GM19395 (cell line): Measurements from ENCODE around the gene CPED1.
A peak's percentile ranks its signal among the peaks of the same experiment; 100 is the strongest.
"Not testable (repeated sequence)": the region's sequence is repeated elsewhere in the genome, so short reads cannot be mapped to it uniquely, and the experiment has no call there.

Experiments
- ATAC-seq: cut with Tn5 transposase; IDR thresholded peaks from one replicate; pipeline ENCODE4 v1.9.1; 2021; ENCODE audit warnings: mild to moderate bottlenecking, moderate library complexity; ENCODE audit not compliant: unreplicated experiment

Gene CPED1

DNA sequence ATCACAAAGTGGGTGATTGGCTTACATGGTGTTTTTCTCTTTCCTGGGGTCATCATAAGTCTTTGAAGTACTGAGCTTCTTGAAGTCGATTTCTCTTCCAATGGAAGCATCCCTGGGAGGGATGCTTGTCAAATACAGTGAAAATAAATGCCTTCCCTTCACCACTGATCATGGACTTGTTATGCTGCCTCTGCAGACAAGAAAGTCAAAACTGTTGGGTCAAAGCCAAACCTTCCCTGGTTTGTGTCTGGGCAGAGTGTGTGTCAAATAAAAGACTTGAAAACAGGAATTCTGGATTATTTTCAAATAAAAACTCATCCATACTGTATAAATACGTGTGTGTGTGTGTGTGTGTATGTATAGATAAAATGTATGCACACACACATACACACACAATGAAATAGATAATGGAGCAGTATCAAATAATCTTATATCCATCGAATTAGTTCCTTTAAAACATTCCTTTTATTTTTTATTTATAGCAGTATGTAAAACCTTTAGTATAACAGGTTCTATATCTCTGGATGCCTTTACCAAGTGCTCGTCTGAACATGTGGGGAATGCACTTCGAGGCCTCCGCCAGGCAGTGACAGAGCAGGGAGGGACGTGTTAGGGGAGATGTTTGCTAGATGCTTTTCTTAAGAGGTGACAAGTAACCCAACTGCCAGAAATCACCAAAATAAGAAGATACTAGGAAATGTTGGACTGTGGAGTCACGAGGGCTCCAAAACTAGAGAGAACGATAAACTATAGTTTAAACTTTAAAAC is 313.1 kb downstream of the CPED1 start:
- no peak for ATAC-seq

GRCh38 chr7:121302214-121302745 is 313.8 kb downstream of the CPED1 start:
- ATAC-seq, result peak; percentile 96

- no peak for ATAC-seq
Measured at GRCh38 chr7:121303422-121304101, 315.1 kb downstream of the CPED1 start.

GRCh38 chr7:121304102-121304658 is 315.7 kb downstream of the CPED1 start:
- ATAC-seq, result no peak

DNA sequence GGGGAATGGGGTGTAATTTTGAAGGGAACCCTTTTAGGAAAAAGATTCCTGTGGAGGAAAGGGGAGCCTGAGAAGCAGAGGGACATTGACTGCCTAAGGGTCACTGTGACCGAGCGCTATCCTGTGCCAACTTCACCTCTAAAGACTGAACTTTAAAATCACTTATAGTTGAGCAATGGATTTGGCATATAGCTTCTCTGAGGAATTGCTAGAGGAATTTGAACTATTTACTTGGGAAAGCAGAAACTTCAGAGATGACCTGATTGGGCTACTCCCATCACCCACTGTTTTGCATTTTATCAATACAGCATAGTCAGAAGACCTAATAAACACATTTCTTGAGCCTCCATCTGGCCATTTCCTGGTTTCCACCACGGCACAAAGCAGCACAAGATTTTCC is 316.6 kb downstream of the CPED1 start:
- ATAC-seq, result no peak

- ATAC-seq, result peak; percentile 33
Measured at GRCh38 chr7:121306565-121306964, 318.1 kb downstream of the CPED1 start.

DNA sequence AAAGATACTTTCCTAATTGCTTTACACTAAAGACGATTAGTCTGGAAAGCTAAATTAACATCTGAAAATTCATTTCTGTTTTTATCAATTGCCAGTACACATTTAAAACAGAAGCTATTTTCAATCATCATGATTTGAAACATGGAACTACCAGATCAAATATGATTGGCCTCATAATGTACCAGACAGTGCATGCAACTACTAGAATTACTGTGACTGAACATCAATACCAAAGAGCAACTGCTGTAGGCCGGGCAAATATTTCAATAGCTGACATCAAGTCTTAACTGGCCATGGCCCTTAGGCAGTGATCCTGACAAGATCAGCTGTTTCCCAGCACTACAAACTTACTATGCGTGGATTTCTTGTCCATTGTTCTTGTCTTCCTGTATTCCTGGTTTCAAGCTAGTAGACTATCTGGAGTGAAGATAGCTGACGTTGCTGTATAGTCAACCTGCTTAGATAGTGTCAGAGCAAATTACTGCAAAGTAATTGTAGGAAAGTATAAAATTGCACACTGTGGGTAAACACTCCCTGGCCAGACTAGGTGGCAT is 318.6 kb downstream of the CPED1 start:
- ATAC-seq, result no peak

DNA sequence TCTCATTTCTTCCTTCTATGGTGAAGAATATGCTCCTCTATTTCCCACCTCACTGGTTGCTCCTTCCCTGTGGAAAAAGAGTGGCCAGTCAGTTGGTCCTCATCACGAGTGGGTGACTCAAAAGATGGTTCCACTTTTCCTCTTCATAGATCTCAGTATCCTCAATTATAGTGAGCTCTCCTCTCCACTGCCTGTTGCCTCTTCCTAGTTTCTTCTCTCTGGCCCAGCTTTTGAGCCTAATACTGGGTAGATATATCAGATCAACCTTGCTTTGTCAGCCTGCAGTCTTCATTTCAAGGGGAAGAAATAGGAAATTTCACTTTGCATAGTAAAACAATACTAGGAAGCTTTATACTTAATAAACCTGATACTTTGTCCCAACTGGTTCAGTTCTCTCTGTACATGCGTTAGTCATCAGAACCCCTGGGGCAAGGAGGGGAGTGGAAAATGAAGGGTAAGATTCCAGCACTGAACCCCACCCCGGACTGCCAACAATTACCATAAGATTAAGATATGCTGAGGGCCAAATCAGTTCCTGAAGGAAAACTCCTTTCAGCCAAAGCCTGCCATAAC is 324.8 kb downstream of the CPED1 start:
- peak; percentile 4 for ATAC-seq

- peak; percentile 96 for ATAC-seq
Measured at GRCh38 chr7:121313793-121314676, 325.5 kb downstream of the CPED1 start.

- ATAC-seq, result not testable (repeated sequence)
Measured at GRCh38 chr7:121315170-121315569, 326.7 kb downstream of the CPED1 start.

- ATAC-seq, result no peak
Measured at GRCh38 chr7:121322460-121322859, 333.9 kb downstream of the CPED1 start.

- no peak for ATAC-seq
Measured at GRCh38 chr7:121323515-121324302, 335.2 kb downstream of the CPED1 start.

DNA sequence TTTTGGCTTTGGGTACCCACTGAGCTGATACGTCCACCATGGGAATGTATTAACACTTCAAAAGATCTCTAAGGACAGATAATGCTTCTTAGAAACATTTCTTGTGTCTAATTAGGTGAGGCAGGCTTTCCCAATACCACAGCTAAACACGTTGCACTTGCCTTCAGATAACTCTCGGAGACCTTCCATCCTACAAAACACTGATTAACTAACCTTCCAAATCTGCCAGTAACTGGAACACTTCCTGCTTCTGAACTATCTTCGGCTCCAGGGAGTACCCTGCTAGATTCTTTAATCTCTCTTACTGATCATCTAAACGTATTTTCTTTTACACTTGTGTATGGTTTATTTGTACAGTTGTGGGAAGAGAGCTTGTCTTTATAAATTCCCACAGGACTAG is 339.2 kb downstream of the CPED1 start:
- no peak for ATAC-seq

- ATAC-seq, result peak; percentile 43
Measured at GRCh38 chr7:121328508-121329190, 340.1 kb downstream of the CPED1 start, which contains the start of gene WNT16. WNT16 (plus strand) TSS chr7:121329000; CDS start chr7:121329293, 293 bp downstream.

GRCh38 chr7:121329191-121330052 is 340.9 kb downstream of the CPED1 start:
- peak; percentile 66 for ATAC-seq

DNA sequence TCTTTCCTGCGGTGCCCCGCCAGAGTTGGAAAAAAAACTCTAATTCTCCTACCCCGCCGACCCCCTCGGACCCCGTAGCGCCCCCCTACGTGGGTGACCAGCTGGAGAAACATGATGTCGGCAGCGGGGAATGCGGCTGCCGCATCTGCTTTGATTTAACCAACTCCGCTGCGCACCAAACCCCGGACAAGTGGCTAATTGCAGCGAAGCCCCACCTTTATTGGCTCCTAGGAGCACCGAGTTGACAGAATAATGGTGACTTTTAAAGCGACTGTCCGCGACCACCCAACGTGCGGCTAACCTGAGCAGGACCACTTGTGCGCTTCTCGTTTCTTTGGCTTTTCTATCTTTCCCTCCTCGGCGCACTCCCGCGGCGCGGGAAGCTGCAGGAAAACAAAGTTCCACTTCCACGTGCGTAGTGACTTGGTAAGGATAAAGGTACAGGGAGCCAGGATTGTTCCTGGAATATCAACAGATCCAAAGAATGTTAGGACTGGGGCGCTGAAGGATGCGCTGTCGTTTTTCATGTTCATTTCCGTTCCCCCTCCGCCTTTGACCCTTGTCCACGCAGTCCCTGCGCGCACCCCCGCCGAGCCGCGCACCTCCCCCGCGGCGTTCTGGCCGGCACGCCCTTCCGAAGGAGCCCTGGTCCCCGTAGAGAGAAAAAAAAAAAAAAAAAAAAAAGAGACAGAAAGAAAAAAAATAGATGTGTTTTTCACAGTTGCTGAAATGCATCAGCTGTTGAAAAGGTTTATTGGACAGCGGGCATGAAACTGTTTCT is 341.7 kb downstream of the CPED1 start:
- ATAC-seq, result peak; percentile 42

DNA sequence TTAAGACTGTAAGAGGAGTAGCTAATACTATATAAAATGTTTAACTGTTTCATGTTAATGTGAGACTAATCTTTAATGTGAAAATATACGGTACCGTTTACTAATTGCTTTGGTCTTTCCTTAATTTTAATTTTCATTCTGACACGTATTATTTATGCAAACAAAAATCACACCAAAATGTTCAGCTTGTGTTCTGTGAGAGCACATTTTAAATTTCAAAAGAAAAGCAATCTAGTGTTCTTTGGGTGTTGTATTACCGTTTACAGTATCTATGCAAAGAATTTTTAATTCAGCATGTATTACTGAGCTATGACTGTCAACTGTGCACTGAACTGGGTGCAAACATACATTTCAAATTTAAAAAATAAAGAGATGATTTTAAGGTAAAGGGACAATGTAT is 342.5 kb downstream of the CPED1 start:
- no peak for ATAC-seq
